H4 (cell line): ENCODE results near the gene DEDD2. TPM values are rescaled to one million over a fixed set of nuclear protein-coding genes. Genes with fewer than 3 reads are reported as not detected.

ENCODE experiments used
- DNase-seq: peaks from one replicate; pipeline ENCODE4 v3.0.0-alpha.2; 2015; ENCODE audit warnings: low spot score
- total RNA-seq: library from RNA; depleted of rRNA; stranded (reverse); fragments of >200 nt; shearing (Covaris generic); gene quantifications from 2 replicates; pipeline ENCODE4 v1.2.3, GENCODE V29; 2014

The DEDD2 gene
- total RNA-seq, 1 experiment from 2014 or later, result 10.4 TPM

DNA sequence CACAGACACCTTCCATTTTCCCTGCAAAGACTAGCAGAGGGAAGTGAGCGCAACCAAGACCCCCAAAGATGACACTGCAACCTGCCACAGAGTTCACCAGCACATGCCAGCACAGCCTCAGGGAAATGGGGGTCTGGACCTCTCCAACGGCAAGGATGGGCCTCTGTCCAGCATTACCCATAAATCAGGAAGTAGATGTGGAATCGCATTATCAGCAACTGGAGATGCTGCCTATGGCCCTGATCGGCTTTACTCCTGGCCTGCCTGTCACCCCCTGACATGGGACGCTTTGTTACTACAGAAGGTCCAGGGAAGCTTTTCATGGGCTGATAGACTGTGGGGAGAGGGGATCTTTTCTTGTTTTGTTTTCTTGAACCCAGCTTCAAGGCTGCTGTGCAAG lies 43.8 kb downstream of the DEDD2 start:
- DNase-seq, result no peak

DNA sequence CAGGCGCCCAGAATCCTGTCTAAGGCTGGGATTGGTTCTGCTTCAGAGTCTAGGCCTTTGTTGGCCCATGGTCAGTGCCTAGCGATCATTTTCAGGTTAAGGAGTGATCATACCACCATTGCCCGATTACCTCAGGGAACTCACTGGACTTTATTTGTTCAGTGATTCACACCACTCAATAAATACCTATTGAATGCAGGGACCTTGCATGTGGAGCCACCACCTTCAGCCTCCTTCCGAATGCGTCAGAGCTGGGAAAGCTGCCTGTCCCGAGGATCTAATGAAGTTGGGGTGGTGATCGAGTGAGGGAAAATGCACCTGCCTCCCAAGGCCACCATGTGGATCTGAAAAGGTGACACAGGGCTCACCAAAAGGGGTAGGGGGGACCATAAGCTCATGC lies 45.2 kb downstream of the DEDD2 start:
- no peak for DNase-seq

DNA sequence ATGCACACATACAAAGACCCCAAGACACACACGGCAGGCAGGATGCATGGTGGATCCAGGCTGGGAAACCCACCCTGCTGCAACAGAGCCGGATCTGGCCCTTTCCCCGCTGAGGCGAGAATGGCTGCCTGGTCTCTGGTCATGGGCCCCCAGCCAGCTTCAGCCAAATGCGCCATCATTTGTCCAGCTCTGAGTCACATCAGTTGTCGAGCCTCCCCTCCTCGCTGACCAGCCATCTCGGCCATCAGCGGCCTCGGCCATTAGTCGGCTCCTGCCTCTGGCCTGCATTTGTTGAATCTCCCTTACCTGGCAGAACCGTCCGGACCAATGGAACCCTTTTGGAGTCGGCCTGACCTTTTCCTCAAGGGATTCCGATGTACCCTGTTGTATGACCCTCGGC lies 46.8 kb downstream of the DEDD2 start:
- DNase-seq, result no peak

DNA sequence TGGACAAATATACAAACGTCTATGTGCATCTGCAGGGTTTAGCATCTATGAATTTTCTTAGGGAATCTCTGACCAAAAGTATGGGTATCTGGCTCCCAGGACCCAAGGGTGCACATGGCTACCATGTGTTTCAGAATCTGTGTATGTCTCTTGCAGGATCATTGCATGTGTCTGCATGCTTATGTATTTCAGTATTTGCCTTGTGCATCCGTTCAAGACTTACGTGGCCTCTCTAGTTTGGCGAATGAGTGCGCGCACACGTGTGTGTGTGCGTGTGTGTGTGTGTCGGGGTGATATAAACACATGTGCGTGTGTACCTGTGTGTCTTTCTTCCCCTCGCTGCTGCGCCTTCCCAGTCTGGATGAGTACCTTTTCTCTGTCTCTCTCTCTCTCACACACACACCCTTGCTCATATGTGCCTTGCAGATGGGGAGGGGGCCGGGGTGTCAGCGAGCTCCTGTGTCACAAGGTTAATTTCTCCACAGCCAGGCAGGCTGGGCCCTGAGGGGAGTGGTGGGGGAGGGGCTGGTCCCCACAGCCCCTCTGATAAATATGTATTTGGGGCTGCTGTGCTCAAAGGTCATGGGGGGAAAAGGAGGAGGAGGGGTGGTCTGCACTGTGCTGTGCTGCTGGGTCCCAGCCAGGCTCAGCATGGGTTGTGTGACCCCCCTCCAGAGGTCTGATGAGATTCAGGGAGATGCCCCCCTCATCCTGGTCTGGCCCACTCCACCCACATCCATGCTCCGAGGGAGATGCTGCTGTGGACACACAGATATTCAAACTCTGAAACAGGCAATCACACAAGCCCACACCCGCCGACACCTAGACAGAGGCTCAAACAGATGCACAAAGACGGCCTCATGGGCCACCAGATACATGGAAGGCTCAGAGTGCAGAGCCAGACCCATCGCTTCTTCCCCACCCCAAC lies 47.7 kb downstream of the DEDD2 start:
- no peak for DNase-seq

DNA sequence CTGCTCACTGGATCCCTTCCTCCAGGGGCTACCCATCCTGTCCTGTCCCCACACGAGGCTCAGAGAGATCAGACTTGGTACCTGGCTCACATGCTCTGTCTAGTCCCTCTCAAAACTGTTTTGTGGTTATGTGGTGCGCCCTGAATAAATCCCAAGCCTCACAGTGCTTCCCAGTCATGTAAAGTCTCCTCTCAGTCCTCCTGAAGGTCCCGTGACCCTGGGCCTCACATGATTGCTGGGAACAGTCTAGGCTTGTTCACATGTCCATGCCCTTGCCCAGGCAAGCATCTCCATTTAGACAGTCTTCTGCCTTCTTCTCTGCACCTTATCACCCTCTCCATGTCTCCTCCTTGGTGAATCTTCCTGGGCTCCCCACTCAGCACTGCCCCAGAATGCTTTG lies 49.3 kb downstream of the DEDD2 start:
- DNase-seq, result no peak

DNA sequence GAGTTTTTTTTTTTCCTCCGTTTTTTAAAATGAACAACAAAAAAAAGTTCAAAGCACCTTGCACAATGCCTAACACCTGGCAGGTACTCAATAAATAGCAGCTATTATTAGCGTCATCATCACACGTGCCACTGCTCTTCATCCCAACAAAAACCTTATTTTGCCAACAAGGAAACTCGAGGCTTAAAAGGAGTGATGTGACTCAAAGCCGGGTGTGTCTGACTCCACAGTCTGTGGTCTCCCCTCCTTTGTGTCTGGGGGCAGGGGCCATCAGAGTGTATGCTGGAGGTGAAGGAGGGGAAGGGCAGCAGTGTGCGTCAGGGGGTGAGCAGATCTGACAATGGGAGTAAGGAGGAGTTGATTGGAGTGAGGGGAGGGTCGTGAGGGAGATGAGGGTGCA lies 51.2 kb downstream of the DEDD2 start:
- no peak for DNase-seq

DNA sequence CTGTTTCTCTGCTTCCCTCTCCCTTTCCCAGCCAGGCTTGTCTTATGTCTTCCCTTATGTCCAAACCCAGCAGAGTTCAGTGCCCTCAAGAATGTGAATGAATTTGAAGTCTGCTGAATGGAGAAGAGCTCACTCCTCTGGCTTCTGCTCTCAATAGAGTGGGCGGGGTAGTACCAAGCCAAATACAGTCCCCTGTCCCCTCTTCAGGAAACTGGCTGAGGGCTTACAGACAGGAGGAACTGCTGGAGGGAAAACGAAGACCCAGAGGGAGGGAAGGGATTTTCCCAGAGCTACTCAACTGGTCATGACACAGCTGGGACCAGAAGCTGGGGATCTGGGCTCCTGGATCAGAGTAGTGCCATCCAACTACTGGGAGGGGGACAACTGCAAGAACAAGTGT lies 52.3 kb downstream of the DEDD2 start:
- no peak for DNase-seq

DNA sequence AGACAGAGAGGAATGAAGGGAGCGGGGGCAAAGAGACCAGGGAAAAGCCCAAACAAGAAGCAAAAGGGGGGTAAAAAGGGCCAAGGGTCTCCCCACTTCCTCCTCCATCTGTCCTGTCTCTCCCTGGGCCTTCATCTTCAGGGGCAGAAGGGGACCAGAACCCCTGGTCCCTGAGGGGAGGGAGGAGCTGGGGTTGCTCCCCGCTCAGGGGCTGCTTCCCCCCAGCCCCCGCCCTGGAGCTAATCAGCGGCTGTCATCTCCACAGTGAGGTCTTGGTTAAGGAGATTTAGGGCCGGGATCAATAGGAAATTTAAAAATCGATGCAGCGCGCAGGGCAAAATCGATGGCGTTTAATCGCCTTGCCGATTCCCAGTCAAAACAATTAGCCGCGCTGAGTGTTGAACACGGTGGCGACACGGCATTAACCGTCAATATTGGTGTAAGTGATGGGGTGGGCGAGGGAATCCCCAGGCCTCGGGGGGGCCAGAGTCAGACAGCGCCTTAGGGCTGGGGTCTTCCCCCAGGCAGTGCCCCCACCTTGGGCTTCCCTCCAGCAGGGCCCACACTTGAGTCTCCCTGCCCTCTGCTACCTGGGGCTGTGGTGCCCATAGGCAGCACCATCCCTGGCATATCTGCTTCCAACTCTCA lies 55.7 kb downstream of the DEDD2 start:
- DNase-seq, result no peak

DNA sequence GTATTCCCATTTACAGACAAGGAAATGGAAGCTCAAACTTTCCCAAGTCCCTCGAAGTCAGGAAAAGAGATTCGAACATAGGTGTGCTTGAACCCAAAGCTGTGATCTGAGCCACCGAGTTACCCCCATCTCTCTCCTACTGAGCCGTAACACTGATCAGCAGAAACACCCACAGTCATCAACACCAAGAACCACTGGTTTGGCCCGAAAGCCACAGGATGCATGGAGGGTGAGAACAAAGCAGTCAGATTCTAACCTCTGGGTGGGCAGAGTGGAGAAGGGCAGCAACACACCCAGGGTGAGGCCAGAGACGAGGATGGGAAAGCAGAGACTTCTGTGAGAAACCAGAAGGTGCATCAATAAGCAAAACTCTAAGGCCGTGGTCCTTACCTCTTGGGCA lies 57.5 kb downstream of the DEDD2 start:
- DNase-seq, result no peak

DNA sequence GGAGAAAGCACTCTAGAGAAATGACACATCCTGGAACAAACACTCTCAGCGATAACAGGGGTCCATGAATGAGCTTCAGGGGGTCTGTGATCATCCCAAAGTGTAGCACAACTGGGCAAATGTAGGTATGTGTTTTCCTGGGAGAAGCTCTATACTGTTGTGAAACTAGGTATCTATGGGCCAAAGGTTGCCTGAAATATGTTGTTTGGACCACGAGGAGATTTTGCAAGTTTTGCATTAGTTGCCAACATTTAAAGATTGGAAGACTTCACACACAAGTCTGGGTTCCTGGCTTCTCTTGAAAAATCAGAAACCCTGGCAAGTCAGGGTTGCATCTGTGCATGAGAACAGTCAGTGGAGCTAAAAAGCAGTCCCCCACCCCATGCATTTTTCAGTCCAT lies 58.6 kb downstream of the DEDD2 start:
- no peak for DNase-seq

DNA sequence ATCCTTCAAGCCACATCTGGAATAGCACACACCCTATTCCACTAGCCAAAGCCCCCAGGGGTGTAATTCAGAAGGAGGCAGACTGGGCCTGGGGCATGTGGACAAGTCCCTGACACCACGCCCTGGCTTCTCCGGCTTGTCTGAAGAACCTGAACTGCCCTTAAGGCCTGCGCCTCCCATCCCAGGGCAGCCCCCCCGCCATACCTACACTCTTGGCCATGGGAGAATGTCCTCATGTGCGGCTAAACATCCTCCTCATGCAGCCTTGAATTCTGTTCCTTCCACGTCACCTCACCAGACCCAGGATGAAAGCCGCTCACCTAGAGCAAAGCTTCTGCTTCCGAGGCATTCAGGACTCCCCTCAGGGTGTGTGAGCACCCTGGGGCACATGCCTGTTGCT lies 60.9 kb downstream of the DEDD2 start:
- no peak for DNase-seq

DNA sequence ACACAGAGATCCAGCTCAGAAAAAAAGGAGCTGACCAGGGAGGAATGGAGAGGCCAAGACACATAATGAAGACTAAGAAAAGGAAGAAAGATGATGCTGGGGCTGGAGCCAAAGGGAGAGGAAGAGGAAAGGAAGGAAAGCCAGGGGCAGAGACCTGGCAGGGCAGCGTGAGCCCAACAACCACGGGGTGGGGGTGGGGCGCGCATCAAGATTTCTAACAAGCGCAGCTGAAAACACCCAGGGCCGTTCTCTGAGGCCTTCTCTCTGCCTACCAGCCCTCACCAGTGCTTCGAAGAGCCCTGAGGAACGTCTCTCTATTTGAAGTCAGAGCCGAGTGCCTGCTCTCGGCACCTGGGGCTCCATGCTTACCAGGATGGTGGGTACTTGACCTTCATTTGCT lies 61.7 kb downstream of the DEDD2 start:
- no peak for DNase-seq

DNA sequence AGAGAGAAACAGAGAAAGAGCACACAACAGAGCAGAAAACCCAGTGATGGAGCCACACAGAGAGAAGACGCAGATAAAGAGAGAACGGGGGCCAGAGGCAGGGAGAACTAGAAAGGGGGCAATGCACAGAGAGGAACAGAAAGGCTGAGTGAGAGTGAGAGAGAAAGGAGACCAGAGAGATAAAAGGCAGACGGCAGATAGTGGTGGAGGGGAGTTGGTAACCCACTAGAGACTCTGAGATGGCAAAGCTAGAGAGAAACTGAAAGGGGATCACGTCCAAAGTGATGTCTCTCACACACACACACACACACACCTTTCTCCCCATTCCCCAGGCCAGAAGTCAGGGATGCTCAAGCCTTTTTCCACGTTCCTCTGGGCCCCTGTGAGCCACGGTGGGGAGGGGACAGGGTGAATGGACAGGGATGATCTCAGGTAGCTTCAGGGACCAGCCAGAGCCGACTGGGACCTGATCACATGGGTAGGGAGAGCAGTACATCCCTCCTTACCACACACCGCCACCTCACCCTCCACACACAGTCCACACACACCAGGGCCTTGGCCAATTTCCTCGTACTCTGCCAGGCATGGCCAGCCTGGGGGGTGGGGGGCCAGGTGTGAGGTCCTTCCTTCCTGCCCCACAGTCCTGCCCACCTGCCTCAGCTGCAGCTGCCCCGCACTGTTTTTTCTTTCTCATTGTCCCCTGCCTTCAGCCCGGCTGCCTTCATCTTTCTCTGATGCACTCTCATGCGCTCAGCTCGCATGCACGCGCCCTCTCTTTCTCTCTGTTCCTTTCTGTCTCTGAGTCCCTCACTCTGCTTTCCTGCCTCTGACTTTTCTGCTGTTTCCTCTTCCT lies 62.8 kb downstream of the DEDD2 start:
- DNase-seq, result no peak

DNA sequence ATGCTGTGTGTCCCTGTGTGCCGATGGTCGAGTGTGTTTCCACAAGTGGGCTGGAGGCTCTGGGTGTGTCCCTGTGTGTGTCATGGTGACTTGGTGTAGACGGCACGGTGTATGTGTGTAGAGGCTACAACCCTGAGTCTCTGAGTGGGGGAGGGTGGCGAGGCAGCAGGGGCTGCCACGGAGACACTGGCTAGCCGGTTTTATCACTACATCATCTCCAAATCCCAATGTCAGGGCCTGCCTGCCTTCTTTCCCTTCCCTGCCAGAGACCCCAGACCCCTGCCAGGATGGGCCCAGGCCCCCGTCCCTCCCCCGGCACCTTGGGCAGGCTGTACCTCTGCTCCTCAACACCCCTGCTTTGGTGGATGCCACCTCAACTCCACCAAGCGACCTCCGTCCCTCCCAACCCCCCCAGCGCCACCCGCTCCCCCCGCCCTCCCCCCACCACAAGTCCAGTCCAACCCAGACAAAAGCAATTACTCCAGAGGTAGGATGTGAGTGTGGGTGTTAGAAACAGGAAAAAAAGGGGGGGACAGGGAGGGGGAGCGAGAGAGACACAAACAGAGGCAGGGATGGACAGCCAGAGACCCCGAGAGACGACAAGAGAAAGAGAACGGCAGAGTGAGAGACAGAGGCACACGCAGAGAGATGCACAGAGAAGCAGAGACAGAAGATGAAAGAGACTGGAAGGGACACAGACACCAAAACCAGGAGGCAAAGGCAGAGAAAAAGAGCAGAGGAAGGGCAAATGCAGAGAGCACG lies 63.6 kb downstream of the DEDD2 start:
- no peak for DNase-seq

DNA sequence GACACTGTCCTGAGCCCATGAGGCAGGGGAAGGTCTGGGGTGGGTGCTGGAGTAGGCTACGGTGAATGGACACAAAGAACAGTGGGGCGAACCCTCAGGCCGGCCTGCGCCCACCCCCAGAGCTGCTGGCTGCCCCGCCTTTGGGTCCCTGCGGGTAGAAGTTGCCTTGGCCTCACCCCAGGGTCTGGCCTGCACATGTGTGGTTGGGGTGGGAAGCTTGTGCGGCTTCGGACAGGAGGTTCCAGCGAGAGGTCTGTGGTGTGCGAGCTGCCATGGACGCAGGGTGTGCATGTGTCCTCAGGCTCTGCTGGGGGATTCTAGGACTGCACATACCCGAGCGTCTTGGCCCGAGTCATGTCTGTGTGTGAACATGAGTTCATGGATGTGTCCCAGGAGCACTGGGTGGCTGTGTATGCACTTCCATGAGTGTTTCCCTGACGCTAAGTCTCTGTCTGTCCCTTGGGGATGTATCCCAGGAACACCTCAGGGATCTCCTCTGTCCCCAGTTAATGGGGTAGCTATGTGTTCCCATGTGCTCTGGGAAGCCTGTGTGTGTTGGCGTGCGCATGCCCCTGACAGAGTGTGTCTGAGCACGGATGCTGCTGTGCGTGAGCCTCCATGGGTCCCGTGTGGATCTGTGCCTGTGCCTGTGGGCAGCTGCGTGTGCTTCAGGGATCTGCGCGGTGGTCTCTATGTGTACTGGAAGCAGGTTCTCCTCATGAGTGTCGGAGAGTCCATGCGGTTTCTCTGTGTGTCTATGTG lies 64.4 kb downstream of the DEDD2 start:
- no peak for DNase-seq

DNA sequence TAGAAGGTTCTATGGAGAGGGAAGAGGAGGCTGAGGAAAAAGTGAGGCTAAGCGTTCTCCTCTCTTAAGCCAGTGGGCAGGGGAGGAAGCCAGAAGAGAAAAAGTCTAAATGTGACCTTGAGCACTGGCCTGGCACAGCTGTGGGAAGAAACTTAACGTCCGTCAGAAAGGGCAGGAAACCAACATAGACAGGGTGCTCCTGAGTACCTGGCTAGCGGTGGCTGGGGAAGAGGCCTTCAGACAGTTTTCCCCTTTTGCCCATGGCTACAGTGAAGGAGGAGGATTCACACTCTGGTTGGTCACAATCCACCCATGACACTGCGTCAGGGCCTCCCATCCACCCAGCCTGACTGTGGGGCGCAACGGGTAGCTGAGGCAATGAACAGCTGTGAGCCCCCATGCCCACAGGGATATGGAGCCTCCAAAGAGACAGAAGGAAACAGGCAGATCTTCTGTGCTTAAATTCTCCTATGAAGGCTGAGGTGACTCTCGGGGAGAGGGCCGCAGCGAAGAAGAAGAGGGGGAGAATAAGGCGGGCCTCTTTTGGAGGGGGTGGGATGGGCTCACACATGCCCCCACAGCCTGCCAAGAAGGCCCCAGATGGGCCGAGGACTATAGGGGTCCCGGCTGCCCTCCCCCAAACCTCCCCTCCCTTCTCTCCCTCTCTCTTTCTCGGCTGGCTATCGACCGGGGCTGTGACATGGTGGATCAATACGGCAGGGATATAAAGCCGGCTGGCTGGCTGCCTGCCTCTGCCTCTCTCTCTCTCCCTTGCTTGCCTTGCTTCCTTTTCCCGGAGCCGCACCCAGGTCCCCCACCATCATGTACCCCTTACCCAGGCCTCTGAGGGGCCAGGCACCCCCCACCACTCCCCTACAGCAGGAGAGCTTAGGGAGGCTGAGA lies 65.4 kb downstream of the DEDD2 start:
- no peak for DNase-seq

DNA sequence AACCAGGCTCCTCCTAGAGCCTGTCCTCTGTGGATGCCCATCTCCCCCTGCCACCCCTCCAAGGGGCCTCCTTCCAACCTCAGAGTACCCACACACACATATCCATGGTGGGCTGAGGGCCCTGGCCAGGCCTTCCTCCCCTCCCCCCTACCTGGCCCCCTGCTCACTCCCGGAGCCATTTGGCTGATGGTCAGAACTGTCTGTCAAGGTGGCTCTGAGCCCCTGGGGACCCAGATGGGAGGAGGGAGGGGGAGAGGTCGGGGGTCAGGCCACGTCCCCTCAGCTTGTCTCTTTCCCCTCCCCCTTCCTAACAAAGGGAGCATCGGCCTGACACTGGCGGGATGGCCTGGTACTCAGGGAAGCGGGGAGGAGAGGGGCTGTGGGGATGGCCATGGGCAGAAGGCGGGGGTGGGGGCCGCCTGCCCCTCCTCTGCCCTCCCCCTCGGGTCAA lies 66.5 kb downstream of the DEDD2 start:
- DNase-seq, result no peak

DNA sequence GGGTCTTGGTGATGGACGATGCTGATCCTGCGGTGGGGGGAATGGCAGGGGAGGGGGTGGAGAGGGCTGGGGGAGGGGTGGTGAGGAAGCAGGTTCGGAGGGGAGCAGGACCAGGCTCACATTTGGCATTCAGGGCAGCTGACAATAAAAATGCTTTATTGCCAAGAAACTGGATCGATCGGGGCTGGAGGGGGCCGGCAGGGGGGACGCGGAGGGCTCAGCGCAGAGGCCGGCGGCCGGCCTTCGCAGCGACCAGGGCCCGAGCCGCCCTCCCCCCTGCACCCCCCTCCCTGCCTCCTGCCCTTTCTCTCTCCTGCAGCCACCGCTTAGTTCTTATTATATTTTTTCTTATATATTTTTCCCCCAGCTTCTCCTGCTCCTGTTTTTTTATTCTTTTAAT lies 67.1 kb downstream of the DEDD2 start:
- no peak for DNase-seq

DNA sequence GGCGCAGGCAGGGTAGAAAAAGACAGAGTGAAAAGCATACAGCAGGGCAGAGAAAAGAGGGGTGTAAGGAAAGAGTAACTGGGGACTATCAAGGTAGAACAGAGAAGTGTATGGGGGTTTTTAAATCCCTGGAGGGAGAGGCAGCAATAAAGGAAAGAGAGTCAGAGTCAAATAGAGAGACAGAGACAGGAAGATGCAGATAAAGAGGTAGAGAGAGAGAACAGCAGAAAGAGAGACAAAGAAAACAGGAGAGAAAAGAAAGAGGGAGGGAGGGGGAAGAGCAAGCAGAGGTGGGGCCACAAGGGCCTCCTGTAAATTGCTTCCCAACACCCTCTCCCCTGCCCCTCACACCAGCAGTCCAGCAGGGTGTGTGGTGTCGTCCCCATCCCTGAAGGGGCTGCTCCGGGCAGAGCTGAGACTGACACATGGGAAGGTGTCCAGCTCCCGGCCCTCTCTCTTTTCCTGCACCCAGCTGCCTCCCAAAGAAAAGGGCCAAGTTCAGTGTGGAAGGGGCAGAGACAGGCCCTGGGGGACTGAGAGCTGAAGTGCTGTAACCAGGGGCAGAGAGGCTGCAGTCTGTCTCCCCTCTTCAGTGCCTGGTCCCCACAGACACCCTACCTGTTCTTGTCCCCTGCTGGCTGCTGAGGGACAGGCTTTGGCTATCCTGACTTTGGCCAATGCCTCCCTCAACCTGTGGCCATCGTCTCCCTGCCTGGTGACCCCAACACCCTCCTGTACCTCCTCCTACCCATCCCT lies 67.9 kb downstream of the DEDD2 start:
- DNase-seq, result no peak
